Measurements from ENCODE around the gene ZNF668. TPM values are rescaled to one million over a fixed set of nuclear protein-coding genes. Genes with fewer than 3 reads are reported as not detected.

Gene ZNF668
- total and polyA plus RNA-seq, 2 of the 8 experiments (the other 6 are each of a cell fraction or from before 2014, with no cell fraction given): 14.0 to 14.3 TPM

- Histone ChIP-seq H4K91ac (replicated peaks; ENCODE audit: insufficient read length, low read length) (no peak overlapping the region), H3K23me2 (ENCODE audit: low read depth, low read length) (0 out of 2 replicates have a peak, but pooled peaks cover 3% of the 10 kb centered on the region), H2BK20ac (ENCODE audit: low read length) (no peak overlapping the region), H3K4me1 (replicated peaks in 1 of 4; ENCODE audit: control insufficient read depth in 3 of 4, insufficient read depth in 4 of 4, low read length in 3 of 4) (no peaks in the 10 kb centered on the region), H3K27me3 (replicated peaks in 1 of 4; ENCODE audit: control insufficient read depth in 3 of 4, extremely low read depth in 1 of 4, insufficient read depth in 3 of 4, low read length in 3 of 4) (no peaks in the 10 kb centered on the region), H2BK120ac (replicated peaks; ENCODE audit: low read depth, low read length) (no peak overlapping the region), H3K79me2 (ENCODE audit: control insufficient read depth in 1 of 2, insufficient read depth in 2 of 2, low read length in 2 of 2) (peaks cover 0 to 37% of the 10 kb centered on the region in 2 experiments; a peak in 2 of 4 replicates), H3K23ac (ENCODE audit: insufficient read length) (no peak overlapping the region), H2AFZ (ENCODE audit: low read length) (no peak overlapping the region), H3K14ac (ENCODE audit: insufficient read length) (no peak overlapping the region), H3K56ac (replicated peaks; ENCODE audit: insufficient read length, low read depth, low read length) (no peak overlapping the region), H3K9me3 (ENCODE audit: insufficient read depth in 2 of 2, low read depth in 1 of 2, low read length in 1 of 2) (no peaks in the 10 kb centered on the region), H2AK5ac (ENCODE audit: low read depth, low read length) (no peak overlapping the region), H4K20me1 (replicated peaks in 1 of 2; ENCODE audit: control insufficient read depth in 1 of 2, insufficient read depth in 2 of 2, low read length in 2 of 2) (peaks cover 9 to 30% of the 10 kb centered on the region in 2 experiments), H3K4ac (replicated peaks; ENCODE audit: insufficient read length, low read depth, low read length) (no peak overlapping the region), H4K8ac (ENCODE audit: extremely low read depth, insufficient read depth, low read length) (no peak overlapping the region), H2BK15ac (ENCODE audit: low read length) (no peak overlapping the region), H3K18ac (ENCODE audit: extremely low read depth, low read length) (no peak overlapping the region), H3K27ac (ENCODE audit: low read depth, low read length) (no peak overlapping the region), H4K5ac (ENCODE audit: insufficient read length, low read depth, low read length) (no peak overlapping the region), H2BK12ac (ENCODE audit: low read depth, low read length) (no peak overlapping the region), H3K4me2 (ENCODE audit: insufficient read depth in 1 of 2, low read depth in 2 of 2, low read length in 2 of 2) (no peak overlapping the region), H3K79me1 (ENCODE audit: low read depth, low read length) (peaks cover 4% of the 10 kb centered on the region; the same call in 1 of the 2 replicates), H3K4me3 (ENCODE audit: extremely low read depth in 1 of 4, insufficient read depth in 2 of 4, low read depth in 3 of 4, low read length in 4 of 4) (no peak overlapping the region), H3K9ac (replicated peaks in 1 of 4; ENCODE audit: extremely low read depth in 1 of 4, low read depth in 3 of 4, low read length in 3 of 4) (no peak overlapping the region), H3K36me3 (ENCODE audit: control insufficient read depth in 2 of 4, insufficient read depth in 4 of 4, low read length in 3 of 4) (peaks cover 5 to 50% (median 30%) of the 10 kb centered on the region in 4 experiments; a peak in 7 of 8 replicates), H2BK5ac (ENCODE audit: low read depth, low read length) (no peak overlapping the region)
- no peak for TF ChIP-seq RBBP5 (IDR thresholded peaks at IDR 0.05; ENCODE audit: borderline replicate concordance, low read depth, low read length)
- DNase-seq (ENCODE audit: low read depth in 1 of 2, low spot score in 2 of 2) (no peak), FAIRE-seq (no peak)
- 95% methylated on average over 15 of the region's 15 CpGs; no CpG with 5 or more reads in 1 of the 2 experiments for WGBS, 2 experiments (ENCODE audit: extremely low coverage in 1 of 2, insufficient coverage in 1 of 2, insufficient read length in 1 of 2, insufficient replicate concordance in 2 of 2, low coverage in 1 of 2, low lambda C conversion rate in 2 of 2, missing lambda C conversion rate in 1 of 2)
- POLR2A ChIA-PET (ENCODE audit: partially characterized antibody): interaction anchor here (0.5 to 4.9 kb wide), 5 partner anchors 14 to 379 kb away, joined by 3 to 26 read pairs (median 3); partner anchors contain the start of genes HSD3B7 and VKORC1
- CTCF ChIA-PET (ENCODE audit: partially characterized antibody): interaction anchor here (0.6 to 2.1 kb wide), 11 partner anchors 10 to 93 kb away, joined by 3 to 14 read pairs (median 4); partner anchors contain the start of gene PRSS53
Observed at GRCh38 chr16:31078597-31079341, 4.7 kb upstream of the ZNF668 start.
